ENCODE measurements around the gene TRAF3.
A peak's percentile ranks its signal among the peaks of the same experiment; 100 is the strongest.

The TRAF3 gene

DNA sequence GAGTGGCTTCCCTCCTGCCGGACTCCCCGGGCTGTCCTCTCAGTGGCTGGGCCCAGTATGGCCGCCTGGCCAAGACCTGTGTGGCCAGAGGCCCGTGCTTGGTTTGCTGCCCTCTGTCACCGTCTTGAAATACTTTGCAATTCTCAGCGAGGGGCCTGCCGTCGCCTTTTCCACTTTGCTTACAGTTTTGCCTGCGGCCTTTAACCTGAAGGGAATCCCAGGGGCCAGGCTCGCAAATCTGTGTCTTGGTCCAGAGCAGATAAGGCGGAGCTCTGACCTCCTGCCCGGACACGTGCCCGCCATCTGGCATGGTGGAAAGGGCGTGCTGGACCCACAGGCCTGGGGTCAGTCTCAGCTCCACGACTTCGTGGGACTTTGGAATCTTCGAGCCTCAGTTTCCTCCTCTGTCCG, 134.3 kb downstream of the TRAF3 start:
- DNase-seq, result no peak

GRCh38 chr14:102911991-102912761, 134.9 kb downstream of the TRAF3 start:
- DNase-seq, result no peak

DNA sequence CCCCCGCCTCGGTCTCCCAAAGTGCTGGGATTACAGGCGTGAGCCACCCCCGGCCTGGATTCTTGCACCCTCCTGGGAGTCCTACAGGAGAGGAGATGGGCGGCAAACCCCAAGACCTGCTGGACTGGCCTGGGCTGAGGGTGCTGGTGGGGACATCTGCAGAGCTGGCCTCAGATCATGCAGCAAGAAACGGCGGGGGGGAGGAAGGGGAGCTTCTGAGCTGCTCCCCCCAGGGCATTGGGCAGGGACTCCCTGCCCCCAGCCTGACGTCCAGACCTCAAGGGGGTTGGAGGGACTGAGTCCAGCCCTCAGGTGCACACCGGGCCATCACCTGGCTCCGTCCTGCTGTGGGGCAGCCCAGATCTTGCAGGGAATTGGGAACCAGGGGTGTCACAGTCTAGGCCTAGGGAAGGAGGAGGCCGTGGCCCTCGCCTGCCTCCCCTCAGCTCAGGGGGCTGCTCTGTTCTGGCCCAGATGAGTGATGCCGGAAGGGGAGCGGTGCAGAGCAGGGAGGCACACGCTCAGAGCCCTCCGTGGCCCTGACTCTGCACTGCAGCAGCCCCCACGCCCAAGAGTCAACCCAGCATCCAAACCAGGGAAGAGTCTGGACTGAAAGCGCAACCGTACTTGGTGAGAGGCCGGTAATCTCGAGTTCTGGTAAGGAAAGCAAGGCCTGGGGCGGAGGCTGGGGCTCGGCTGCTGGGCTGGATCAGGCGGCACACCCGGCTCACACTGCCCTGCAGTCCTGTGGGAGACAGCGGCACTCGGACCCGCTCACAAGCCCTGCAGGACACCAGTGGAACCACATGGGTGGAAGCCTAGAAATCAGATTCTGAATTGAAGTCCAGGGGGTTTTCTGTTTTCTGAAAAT, 136.3 kb downstream of the TRAF3 start:
- DNase-seq, result no peak

DNA sequence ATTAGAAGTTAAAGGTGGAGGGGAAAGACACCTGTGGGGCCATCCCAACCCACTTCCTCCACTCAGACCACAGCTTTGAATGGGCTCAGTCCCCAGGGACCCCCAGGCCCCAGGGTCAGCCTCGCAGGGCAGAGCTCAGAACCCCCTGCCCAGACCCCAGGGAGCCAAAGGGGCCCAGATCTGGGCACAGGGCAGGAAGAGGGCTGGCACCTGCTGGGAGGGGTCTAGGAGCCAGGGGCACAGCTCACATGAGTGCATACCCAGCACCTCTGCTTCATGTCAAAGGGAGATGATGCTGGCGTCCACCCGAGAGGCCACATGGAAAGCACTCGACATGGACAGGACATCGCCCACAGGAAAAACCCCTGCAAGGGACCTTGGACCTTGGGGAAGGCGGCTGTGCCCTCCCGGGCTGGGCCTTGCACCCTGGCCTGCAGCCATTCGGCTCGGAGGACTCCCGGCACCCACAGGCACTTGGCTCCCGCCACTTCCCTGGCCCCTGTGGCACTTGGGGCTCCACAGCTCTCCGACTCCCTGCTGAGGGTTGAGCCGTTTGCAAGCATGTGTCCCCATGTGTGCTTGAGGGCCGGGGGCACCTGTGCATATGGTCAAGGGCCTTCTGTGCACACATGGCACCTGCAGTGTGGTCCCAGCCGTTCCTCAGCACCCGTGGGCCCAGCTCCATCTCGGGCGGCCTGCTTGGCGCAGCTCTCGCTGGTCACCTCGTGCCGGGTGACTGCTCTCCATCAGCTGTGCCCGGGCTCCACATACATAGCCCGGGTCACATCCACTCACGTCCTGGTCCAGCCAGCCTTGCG, 137.4 kb downstream of the TRAF3 start:
- no peak for DNase-seq

DNA sequence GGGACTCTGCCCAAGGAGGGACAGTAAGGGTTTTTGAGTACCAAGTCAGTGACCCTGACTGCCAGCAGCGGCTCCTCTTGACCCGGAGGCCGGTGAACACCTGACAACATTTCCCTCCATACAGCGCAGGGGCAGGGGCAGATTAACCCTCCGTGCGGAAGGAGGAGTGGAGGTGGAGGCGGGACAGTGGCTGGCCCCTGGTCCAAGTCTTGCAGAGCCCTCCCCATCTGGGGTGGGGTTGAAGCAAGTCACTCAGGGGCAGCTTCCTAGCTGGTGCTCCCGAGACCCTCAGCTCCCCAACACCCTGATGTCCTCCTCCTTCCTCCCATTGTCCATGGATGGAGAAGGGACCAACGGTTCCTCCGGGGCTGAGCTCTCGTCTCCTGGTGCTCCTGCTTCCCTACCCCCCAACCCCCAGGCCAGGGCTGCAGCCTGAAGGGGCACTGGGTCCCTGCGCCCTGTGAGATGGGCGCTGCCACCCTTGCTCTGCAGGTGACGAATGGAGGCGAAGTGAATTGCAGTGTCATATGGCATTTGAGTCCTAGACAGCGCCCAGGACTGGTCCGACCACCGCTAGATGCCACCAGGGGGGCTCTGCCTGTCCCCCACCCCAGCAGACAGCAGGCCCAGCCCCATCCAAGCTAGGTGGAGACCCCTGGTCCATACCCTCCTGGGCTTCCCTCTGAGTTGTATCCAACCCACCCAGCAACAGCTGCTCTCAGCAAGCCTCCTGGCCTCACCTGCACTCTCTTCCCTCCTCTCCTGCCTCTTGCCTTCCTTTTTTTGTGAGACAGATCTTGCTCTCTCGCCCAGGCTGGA, 138.3 kb downstream of the TRAF3 start:
- DNase-seq, result no peak

DNA sequence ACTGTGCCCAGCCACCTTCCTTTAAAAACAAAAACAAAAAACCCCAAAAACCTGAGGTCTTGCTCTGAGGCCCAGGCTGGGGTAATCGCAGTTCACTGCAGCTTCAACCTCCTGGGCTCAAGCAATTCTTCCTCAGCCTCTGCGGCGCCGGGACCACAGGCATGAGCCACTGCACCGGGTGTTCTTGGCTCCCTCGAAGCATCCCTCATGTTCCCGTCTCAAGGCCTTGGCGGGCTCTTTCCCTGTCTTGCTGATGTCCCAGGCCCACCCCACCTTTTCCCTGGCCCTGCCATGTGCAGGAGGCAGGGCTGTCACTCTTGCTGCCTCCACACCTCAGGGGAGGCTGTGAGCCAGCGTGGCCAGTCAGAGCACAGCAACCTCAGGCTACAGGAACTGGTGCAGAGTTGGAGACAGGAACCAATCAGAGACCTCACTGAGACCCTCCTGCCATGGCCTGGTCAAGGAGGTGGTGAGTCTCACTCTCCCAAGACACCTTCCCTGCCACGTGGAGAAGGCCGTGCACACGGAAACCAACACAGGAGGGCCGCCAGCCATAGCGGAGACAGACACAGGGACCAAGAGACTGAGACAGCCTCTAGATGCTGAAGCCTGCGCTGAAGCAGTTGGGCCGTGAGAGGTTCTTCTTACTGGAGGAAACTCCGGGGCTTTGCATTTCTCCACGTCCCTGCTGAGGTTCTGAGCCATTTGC, 139.3 kb downstream of the TRAF3 start:
- DNase-seq, result no peak

GRCh38 chr14:102917056-102917385, 139.8 kb downstream of the TRAF3 start:
- DNase-seq, result no peak

DNA sequence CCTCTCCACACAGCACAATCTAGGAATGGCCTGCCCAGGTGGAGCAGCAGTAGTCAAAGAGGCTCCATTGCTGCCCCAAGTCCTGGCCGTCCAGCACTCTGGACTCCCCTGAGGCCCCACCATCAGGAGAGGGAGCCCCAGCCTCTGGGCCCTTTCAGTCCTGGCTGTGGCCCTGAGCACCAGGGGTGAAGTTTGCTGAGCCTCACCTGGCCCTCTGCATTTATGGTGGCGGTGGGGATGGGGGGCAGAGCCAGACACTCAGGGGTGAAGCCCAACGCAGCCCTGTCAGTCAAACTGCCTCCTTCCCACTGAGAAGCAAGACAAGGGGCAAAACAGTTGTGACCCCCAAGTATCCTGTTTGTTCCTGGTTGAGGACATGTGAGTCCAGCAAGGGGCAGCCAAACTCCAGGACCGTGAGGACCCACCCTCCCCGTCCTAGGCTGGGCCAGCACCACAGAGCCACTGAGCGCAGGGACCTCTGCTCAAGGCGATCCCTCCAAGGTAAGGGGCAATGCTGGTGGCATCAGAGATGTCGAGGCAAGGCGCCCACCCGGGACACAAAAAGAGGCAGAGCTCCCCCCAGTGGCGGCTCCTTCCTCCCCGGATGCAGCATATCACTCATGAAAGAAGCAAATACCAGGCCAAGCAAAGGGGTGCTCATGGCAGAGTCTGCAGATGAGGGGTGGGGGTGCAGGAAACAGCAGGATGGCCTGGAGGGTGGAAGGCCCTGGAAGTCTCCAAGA, 140.4 kb downstream of the TRAF3 start:
- DNase-seq, result peak; percentile 47

- DNase-seq, result no peak
Measured at GRCh38 chr14:102918438-102918837, 141.2 kb downstream of the TRAF3 start.

GRCh38 chr14:102920273-102920997, 143.2 kb downstream of the TRAF3 start:
- DNase-seq, result no peak

DNA sequence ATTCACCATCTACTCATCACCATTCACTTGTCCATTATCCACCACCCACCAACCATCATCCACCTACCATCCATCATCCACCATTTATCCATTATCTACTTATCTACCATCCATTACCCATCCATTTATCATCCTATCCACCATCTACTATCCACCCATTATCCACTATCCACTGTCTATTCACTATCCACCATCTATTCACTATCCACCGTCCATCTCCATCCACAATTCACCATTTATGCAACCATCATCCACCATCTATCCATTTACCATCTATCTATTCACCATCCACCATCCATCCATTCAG, 143.7 kb downstream of the TRAF3 start:
- DNase-seq, result no peak

DNA sequence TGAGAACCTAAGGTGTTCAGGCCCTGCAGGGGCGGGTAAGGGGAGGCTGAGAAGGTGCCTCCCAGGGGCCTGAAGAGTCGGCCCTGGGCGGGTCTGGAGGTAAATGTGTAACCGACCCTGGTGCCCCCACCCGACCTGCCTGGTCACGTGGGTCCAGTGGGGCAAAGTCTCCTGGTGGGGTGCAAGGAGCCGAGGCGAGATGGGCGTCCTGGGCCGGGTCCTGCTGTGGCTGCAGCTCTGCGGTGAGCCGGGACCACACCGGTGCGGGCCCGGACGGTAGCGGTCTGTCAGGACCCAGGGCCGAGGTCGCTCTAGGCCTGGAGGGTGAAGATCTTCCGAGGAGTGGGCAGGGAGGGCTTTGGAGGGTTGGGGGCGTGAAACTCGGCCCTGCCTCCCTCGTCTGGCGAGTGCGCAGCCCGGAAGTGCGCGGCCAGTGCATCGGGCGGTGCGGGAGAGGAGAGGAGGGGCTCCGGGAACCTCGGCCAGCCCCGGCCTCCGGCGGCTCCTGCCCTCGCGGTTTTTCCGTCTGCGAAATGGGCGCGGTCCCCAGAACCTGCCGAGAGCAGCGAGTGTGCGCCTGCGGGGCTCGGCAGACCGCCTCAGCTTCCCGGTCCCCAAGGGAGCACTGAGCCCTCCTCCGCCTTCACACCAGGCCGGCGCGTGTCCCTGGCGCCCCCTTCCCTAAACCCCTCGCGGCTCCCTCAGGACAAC, 145.4 kb downstream of the TRAF3 start, which contains the start of gene AMN:
Gene AMN, plus strand, starts transcription at position 174 of the 711 bp plus-strand sequence. Its CDS starts 26 bp downstream, at position 200.
- DNase-seq, result no peak

- no peak for DNase-seq
Measured at GRCh38 chr14:102923201-102923924, 146.1 kb downstream of the TRAF3 start.

- no peak for DNase-seq
Measured at GRCh38 chr14:102923925-102924486, 146.8 kb downstream of the TRAF3 start.

DNA sequence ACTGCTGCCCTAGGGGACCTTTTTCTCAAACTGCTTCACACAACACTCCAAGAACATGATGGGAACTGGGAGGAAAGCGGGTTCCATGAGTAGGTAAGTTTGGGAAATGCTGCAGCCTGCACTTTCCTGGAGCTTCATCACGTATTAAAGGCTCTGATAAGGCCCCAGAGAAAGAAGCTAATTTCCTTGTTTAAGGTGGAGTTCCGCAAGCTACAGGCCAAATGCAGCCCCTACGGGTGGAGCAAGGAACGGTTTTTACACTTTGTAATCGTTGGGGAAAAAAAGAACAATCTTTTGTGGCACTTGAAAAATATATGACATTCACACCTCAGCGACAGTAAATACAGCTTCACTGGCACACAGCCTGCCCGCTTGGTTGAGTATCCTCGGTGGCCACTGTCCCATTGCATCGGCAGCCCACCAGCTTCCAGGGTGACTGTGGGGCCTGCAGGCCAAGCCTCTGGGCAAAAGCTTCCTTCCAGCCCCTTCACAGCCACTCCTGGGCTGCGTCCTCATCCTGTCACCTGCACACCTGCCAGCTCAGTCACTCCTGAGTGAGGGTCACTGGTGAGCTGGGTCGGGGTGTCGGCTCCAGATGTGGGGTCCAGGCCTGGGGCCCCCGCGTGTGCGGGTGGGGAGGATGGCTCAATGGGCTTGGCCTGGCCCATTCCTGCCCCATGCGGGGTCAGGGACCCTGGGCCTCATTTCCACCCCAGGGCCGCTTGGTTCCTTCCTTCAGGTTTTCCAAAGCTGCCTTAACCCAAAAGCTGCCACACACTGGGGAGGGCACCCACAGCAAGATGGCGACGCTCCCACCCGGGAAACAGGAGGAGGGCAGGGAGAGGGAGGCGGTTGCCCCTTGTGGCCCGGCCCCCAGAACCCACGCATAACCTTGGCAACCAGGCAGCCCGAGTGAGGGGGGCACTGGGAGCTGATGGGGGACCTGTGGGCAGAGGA, 147.7 kb downstream of the TRAF3 start:
- no peak for DNase-seq

GRCh38 chr14:102925646-102926045, 148.4 kb downstream of the TRAF3 start:
- DNase-seq, result no peak

DNA sequence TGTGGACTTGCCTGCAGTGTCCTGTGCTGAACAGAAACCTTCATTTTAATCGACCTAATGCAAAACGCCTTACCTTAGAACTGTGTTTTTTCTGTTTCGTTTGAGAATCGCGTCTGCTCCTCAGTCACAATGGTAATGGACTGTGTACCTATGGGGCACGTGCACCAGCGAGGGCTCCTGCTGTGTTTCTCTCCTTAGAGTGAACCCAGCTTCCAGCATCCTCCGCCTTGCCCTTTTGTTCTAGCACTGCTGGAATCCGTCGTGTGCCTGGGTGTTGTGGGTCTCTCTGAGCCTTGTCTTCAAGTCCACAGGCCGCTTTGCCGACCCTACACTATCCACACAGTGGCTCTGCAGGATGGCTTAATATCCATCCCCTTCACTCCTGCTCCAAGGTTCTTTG, 148.9 kb downstream of the TRAF3 start:
- no peak for DNase-seq
